ENCODE measurements around the gene COL6A1.

DNA sequence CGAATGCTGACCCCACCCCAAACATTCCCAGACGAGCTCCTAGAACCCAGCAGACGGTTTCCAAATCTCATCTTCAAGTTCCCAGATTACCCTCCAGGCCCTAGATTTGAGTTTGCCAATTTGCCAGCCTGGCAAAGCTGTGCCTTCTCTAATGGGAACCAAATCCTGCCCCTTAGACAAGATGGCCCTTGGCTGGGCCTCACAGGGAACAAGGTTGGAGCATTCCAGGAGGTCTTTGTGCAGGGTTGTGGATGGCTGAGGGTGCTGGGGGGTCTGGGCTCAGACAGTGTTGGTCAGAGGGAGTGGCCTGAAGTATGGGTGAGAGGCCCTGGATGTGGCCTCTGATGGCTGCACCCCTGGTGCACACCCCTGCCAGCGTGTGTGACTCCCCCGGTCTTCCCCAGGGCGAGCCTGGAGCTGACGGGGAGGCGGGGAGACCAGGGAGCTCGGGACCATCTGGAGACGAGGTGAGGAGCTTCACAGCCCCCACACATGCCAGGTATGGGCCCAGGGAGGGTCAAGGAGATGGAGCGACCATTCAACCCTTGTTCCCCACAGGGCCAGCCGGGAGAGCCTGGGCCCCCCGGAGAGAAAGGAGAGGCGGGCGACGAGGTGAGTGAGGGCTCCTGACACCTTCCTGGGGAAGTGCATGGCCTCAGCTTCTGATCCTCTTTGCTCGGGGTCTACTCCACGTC, 10.2 kb downstream of the COL6A1 start:
- TF ChIP-seq, protein P1, sequence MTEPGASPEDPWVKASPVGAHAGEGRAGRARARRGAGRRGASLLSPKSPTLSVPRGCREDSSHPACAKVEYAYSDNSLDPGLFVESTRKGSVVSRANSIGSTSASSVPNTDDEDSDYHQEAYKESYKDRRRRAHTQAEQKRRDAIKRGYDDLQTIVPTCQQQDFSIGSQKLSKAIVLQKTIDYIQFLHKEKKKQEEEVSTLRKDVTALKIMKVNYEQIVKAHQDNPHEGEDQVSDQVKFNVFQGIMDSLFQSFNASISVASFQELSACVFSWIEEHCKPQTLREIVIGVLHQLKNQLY (CRISPR knock-in tag; IDR thresholded peaks at IDR 0.05) = no peak
- TF ChIP-seq NR2C2 (CRISPR knock-in tag; IDR thresholded peaks at IDR 0.05; ENCODE audit: borderline replicate concordance) (no peak), ARHGAP35 (CRISPR knock-in tag; IDR thresholded peaks at IDR 0.05; ENCODE audit: borderline replicate concordance) (no peak), ZNF207 (IDR thresholded peaks at IDR 0.05; ENCODE audit: borderline replicate concordance) (no peak), ZNF776 (CRISPR knock-in tag; IDR thresholded peaks at IDR 0.05) (no peak), FIP1L1 (IDR thresholded peaks at IDR 0.05; ENCODE audit: borderline replicate concordance, insufficient read depth, low read depth, low read length) (no peak), EZH2 (conservative IDR thresholded peaks at IDR 0.05; ENCODE audit: low read depth, low read length) (no peak), ZNF501 (CRISPR knock-in tag; IDR thresholded peaks at IDR 0.05) (no peak), MAZ (IDR thresholded peaks at IDR 0.05; ENCODE audit: borderline replicate concordance, low read depth, low read length) (no peak), MAZ (CRISPR knock-in tag; IDR thresholded peaks at IDR 0.05; ENCODE audit: low read depth) (no peak)

Measured in HepG2 (cell line).